Measurements from ENCODE around the gene CHCHD10. TPM values are rescaled to one million over a fixed set of nuclear protein-coding genes. Genes with fewer than 3 reads are reported as not detected.
A peak's percentile ranks its signal among the peaks of the same experiment; 100 is the strongest.

Gene CHCHD10
- total RNA-seq, 2 donors from 2014 or later: 19.4 TPM; not detected in 1

DNA sequence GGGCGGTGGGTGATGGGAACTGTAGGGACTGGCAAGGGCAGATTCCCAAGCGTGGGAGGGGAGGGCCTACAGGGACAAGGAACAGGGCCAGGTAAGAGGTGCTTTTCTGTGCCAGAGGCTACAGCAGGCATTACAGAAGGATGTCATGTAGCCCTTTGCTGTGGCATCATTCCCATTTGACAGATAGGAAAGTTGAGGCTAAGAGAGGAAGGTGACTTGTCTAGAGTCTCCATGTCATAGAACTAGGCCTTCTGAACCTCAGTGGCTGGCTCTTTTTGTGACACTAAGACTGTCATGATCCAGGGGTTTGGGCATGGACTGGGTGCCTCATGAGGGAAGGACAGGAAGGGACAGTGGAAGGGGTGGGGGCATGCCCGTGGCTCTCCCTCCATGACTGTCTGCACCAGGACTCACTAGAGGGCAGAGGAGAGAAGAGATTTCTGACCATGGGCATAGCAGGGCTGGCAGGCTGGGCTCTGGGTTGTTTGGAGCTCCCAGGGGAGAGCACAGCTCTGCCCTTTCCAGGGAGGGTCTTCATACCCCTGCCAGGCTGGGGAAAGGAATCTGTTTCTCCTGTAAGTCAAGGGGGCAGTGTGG, 8.1 kb upstream of the CHCHD10 start:
- no peak for DNase-seq (ENCODE audit: low spot score)
- Histone ChIP-seq H3K27ac (no peak overlapping the region), H3K9me3 (no peaks in the 10 kb centered on the region), H3K4me3 (no peak overlapping the region), H3K36me3 (no peaks in the 10 kb centered on the region), H3K4me1 (ENCODE audit: control insufficient read depth in 1 of 2, low read depth in 2 of 2) (peaks cover 3 to 30% of the 10 kb centered on the region in 2 donors), H3K27me3 (replicated peaks; ENCODE audit: insufficient read depth) (no peaks in the 10 kb centered on the region)
- TF ChIP-seq, protein P1, sequence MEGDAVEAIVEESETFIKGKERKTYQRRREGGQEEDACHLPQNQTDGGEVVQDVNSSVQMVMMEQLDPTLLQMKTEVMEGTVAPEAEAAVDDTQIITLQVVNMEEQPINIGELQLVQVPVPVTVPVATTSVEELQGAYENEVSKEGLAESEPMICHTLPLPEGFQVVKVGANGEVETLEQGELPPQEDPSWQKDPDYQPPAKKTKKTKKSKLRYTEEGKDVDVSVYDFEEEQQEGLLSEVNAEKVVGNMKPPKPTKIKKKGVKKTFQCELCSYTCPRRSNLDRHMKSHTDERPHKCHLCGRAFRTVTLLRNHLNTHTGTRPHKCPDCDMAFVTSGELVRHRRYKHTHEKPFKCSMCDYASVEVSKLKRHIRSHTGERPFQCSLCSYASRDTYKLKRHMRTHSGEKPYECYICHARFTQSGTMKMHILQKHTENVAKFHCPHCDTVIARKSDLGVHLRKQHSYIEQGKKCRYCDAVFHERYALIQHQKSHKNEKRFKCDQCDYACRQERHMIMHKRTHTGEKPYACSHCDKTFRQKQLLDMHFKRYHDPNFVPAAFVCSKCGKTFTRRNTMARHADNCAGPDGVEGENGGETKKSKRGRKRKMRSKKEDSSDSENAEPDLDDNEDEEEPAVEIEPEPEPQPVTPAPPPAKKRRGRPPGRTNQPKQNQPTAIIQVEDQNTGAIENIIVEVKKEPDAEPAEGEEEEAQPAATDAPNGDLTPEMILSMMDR (IDR thresholded peaks at IDR 0.05): no peak
- no peak for ATAC-seq (ENCODE audit: insufficient number of reproducible peaks, low FRiP score, low read depth)

DNA sequence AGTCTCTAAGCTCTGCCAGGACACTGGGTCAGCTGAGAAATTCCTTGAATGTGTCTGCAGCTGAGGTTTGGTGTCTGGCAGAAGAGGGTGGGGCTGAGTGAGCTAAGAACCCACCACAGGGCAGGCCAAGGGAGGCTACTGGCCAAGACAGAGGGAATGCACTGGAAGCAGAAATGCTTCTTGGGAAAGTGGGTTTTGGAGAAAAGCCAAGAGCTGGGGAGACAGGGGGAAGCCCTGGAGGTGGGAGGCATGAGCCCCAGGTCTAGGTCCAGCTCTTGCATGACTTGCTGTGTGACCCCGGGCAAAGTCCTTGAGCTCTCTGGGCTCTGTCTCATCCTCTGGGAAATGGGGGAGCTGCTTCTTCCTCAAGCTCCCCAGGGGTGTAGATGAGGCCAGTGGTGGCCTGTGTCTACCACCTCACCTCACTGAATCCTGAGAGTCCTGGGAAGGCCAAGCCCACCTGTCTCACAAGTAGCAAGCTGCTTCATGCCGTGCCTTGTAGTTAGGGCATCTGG, 7.2 kb upstream of the CHCHD10 start:
- H3K9me3 ChIP-seq: no peaks in the 10 kb centered on the region
- DNase-seq (ENCODE audit: low spot score): no peak

DNA sequence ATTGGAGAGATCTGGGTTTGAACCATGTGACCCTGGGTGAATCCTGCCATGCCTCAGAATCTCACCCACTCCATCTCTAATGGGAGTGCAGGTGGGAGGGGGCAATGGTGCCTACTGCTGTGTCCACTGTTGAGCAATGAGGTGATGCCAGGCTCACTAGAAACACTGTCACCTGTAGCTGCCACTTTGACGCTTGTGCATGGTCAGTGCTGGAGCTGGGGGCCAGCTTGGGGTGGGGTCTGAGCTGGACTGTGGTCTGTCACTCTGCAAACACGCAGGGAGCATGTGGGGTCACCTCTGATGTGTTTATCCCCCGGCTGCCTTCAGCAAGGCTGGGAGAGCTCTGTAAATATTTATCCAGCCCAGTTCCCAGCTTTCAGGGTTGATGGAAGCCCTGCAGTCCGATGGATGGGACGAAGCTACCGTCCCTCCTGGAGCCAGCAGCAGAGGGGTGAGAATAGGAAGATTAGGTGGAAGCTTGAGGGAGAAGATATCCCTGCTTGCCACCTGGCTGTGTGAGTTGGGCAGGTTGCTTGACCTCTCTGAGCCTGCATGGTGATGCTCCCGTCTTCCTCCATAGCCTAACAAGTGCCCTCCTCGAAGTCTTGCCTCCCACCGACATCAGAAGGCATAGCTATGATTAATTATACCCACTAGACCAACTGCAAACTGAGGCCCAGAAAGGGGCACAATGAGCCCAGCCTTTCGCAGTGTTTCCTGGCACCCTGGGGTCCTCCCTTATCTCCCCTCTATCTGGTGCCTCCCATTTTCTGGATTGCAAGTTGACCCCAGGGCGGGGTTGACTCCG, 6.5 kb upstream of the CHCHD10 start:
- H3K27ac ChIP-seq: no peak overlapping the region
- no peak for ATAC-seq (ENCODE audit: insufficient number of reproducible peaks, low FRiP score, low read depth)
- no peak overlapping the region for H3K4me3 ChIP-seq
- no peaks in the 10 kb centered on the region for H3K36me3 ChIP-seq
- peaks cover 3 to 30% of the 10 kb centered on the region in 2 donors for H3K4me1 ChIP-seq (ENCODE audit: control insufficient read depth in 1 of 2, low read depth in 2 of 2)
- TF ChIP-seq, protein P1 (IDR thresholded peaks at IDR 0.05): no peak
- H3K27me3 ChIP-seq (replicated peaks; ENCODE audit: insufficient read depth): no peaks in the 10 kb centered on the region
- no peak for DNase-seq (ENCODE audit: low spot score)
- H3K9me3 ChIP-seq: no peaks in the 10 kb centered on the region

More for the DNA sequence above, 7.2 kb upstream of the CHCHD10 start:
- no peak for ATAC-seq (ENCODE audit: insufficient number of reproducible peaks, low FRiP score, low read depth)
- TF ChIP-seq, protein P1 (IDR thresholded peaks at IDR 0.05): no peak
- no peak overlapping the region for H3K4me3 ChIP-seq
- H3K36me3 ChIP-seq: no peaks in the 10 kb centered on the region
- H3K4me1 ChIP-seq (ENCODE audit: control insufficient read depth in 1 of 2, low read depth in 2 of 2): peaks cover 3 to 30% of the 10 kb centered on the region in 2 donors
- H3K27me3 ChIP-seq (replicated peaks; ENCODE audit: insufficient read depth): no peaks in the 10 kb centered on the region
- H3K27ac ChIP-seq: no peak overlapping the region

DNA sequence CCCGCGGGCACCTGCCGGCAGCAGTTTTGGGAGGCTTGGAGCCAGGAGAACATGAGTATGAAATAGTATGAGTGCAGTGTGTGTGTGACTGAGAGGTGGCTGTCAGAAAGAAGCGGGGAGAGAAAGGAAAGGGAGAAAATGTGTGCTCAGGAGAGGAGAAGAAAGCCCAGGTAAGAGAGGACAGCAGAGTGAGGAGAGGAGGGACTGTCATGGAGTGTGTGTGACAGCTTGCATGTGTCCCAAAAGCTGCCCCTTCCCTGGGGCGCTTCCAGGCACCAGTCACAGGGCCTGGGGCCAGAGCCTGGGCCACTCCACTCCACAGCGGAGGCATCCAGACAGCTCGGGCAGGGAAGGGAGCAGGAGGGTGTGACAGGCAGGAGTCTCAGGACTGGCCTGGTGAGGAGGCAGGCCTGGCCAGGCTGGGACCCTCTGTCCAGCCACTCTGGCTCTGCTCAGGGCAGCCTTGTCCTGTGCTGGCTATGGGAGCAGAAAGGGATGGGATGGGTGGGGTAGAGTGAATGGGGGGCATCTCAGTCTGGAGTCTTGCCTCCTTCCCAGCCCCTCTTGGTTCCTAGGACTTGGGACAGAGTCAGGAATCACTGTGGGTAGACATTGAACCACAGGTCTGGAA, 5.8 kb upstream of the CHCHD10 start:
- Histone ChIP-seq H3K4me3 (peak overlapping the region; percentile 80), H3K27me3 (replicated peaks; ENCODE audit: insufficient read depth) (no peaks in the 10 kb centered on the region), H3K9me3 (no peaks in the 10 kb centered on the region), H3K36me3 (no peaks in the 10 kb centered on the region), H3K27ac (no peak overlapping the region), H3K4me1 (ENCODE audit: control insufficient read depth in 1 of 2, low read depth in 2 of 2) (peaks cover 3 to 37% of the 10 kb centered on the region in 2 donors)
- ATAC-seq (ENCODE audit: insufficient number of reproducible peaks, low FRiP score, low read depth) (no peak), DNase-seq (ENCODE audit: low spot score) (no peak)
- TF ChIP-seq, protein P1 (IDR thresholded peaks at IDR 0.05): no peak

All from thoracic aorta (tissue), 2 donors.